Right lobe of liver (tissue), 6 donors: Measurements from ENCODE around the gene CBX1. TPM values are rescaled to one million over a fixed set of nuclear protein-coding genes. Genes with fewer than 3 reads are reported as not detected.

Source experiments
- ATAC-seq, 4 donors: fragments of 200-7000 bp; cut with Tn5 transposase; one replicate each; pipeline ENCODE4 v1.9.1; 2020; ENCODE audit warnings: mild to moderate bottlenecking in 4 of 4, moderate library complexity in 4 of 4
- DNase-seq, 3 donors: peaks; one replicate each; pipeline ENCODE4 v3.0.0-alpha.2; 2020
- H3K27ac ChIP-seq, 3 donors: fragments of 200-600 bp; one replicate each; pipeline ENCODE4 v1.8.0; 2022
- H3K27me3 ChIP-seq, 2 donors: fragments of 200-600 bp; one replicate each; pipeline ENCODE4 v1.8.0; 2022
- H3K36me3 ChIP-seq, 4 donors: fragments of 200-600 bp; sonication (generic) in 1 of 4; one replicate each; pipeline versions ENCODE4 v1.5.1 to v1.8.0; 2017 to 2022; ENCODE audit warnings: control low read depth in 1 of 4
- H3K4me1 ChIP-seq, 4 donors: fragments of 200-600 bp; sonication (generic) in 1 of 4; one replicate each; pipeline versions ENCODE4 v1.5.1 to v1.8.0; 2017 to 2022; ENCODE audit warnings: control low read depth in 1 of 4
- H3K4me3 ChIP-seq, 3 donors: fragments of 200-600 bp; one replicate each; pipeline ENCODE4 v1.8.0; 2022
- H3K9me3 ChIP-seq, 4 donors: fragments of 200-600 bp; sonication (generic) in 1 of 4; one replicate each; pipeline versions ENCODE4 v1.5.1 to v1.8.0; 2017 to 2022; ENCODE audit warnings: control low read depth in 1 of 4
- POLR2A ChIP-seq: fragments of 450-650 bp; IDR thresholded peaks from one replicate; pipeline ENCODE4 v1.6.1; 2017; ENCODE audit warnings: antibody characterized with exemption, mild to moderate bottlenecking
- whole genome bisulfite sequencing: methylation state at CpG from one replicate; pipeline ENCODE4 v1.1.6; 2018; ENCODE audit warnings: low coverage, low lambda C conversion rate; ENCODE audit not compliant: insufficient coverage; ENCODE audit errors: missing lambda C conversion rate; 5-methylcytosine and 5-hydroxymethylcytosine counted together
- intact Hi-C, 2 donors: fragments of 100-400 bp; cut with DNase I; formaldehyde crosslinking; loops; one replicate each; pipeline versions ENCODE4 v1.11.2 to v1.14.1; 2022
- total RNA-seq, 6 experiments: library from RNA; depleted of rRNA in 2 of 6; stranded (reverse); fragments of >200 nt in 2 of 6; fragmentation: NEBNext Ultra II Directional in 3 of 6; extraction: Animal tissue kit (Norgen Biotek cat#: 25700) in 3 of 6; gene quantifications; one replicate each; pipeline versions ENCODE4 v1.1.0 to v1.2.4, GENCODE V29; 2016 to 2023
- TF ChIP-seq, protein P1 (sequence below), 4 donors: fragments of 200-600 bp in 3 of 4; fragments of 450-650 bp in 1 of 4; IDR thresholded peaks; one replicate each; pipeline versions ENCODE4 v1.5.1 to v1.8.0; 2016 to 2022; ENCODE audit warnings: antibody characterized with exemption in 4 of 4, mild to moderate bottlenecking in 2 of 4
- donor health status: DM: no; HTN: yes; CAD: no.
- donor health status: DM: no; HTN: no; CAD: no.
- donor health status: DM: no; HTN: no; CAD: no.
- donor health status: DM: no; HTN: yes; CAD: no.
- donor health status: DM: no; HTN: yes; CAD: no.

Gene CBX1
- total RNA-seq, 6 experiments from 2014 or later, result 7.0 to 10.5 (median 9.9) TPM

DNA sequence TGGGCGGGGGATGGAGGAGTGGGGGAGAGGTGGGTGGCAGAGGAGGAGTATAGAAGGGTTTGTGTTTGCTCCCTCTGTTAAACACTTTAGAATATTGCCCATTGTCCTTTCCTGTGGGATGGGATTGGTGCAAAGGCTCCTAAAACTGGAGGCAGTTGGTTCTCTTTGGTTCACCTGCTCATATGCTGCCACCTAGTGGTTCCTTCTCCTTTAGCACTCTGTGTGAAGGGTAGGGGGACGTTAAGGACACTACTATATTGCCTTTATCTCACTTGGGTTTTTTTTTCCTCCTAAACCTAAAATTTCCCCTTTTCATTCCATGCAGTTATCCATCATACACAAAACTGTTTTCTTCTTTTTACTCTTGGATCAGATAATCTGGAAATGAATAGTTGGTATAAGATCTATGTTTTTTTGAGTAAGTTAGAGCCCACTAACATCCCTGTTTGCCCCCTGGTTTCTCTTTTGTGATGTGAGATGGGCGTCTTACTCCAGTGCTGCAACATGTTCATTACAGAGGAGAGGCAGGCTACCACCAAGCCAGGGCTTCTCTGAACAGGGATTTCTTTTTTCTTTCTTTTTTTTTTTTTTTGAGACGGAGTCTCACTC lies 30.0 kb upstream of the CBX1 start:
- WGBS, result 30% methylated on average over 3 of the region's 4 CpGs
- H3K36me3 ChIP-seq, result peaks cover 0 to under 1% (median 0%) of the 10 kb centered on the region in 4 donors
- intact Hi-C loops, result loop anchor here in 1 of 2 donors (5.0 kb wide), 1 partner anchor 49 kb away; no protein-coding TSS in a partner anchor

DNA sequence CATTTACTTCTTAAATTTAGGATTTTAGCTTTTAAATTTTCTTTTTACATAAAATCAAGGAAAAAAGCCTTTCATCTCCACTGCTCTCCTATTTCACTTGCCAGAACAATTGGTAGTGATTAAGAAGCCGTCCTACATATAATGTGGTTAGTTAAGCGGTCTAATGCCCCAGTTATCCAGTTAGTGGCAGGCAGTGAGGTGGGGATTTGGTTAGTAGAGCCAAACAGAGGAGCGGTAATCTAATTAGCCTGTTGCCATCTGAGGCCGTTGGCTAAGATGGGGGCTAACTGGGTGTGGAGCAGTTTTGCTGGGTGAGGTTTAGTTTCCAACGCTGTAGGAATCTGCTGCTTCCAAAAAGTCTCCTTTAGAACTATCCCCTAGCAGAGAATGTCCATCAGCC lies 28.7 kb upstream of the CBX1 start:
- intact Hi-C loops, result loop anchor here in 1 of 2 donors (5.0 kb wide), 1 partner anchor 48 kb away; no protein-coding TSS in a partner anchor
- DNase-seq (no peak), ATAC-seq (no peak)
- no peak overlapping the region for H3K4me3 ChIP-seq
- no peaks in the 10 kb centered on the region for H3K9me3 ChIP-seq
- no peak overlapping the region for H3K27ac ChIP-seq
- TF ChIP-seq, protein P1, sequence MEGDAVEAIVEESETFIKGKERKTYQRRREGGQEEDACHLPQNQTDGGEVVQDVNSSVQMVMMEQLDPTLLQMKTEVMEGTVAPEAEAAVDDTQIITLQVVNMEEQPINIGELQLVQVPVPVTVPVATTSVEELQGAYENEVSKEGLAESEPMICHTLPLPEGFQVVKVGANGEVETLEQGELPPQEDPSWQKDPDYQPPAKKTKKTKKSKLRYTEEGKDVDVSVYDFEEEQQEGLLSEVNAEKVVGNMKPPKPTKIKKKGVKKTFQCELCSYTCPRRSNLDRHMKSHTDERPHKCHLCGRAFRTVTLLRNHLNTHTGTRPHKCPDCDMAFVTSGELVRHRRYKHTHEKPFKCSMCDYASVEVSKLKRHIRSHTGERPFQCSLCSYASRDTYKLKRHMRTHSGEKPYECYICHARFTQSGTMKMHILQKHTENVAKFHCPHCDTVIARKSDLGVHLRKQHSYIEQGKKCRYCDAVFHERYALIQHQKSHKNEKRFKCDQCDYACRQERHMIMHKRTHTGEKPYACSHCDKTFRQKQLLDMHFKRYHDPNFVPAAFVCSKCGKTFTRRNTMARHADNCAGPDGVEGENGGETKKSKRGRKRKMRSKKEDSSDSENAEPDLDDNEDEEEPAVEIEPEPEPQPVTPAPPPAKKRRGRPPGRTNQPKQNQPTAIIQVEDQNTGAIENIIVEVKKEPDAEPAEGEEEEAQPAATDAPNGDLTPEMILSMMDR (IDR thresholded peaks at IDR 0.05), result no peak
- no peak for TF ChIP-seq POLR2A
- H3K4me1 ChIP-seq, result no peaks in the 10 kb centered on the region
- 63% methylated on average over 5 of the region's 5 CpGs for WGBS
- H3K27me3 ChIP-seq, result no peaks in the 10 kb centered on the region
- peaks cover 0 to 4% (median 0%) of the 10 kb centered on the region in 4 donors for H3K36me3 ChIP-seq

More for the DNA sequence above, 30.0 kb upstream of the CBX1 start:
- TF ChIP-seq, protein P1 (IDR thresholded peaks at IDR 0.05), result peak; percentile 75 to 87 (median 84)
- no peak for TF ChIP-seq POLR2A
- Histone ChIP-seq H3K4me3 (no peak overlapping the region), H3K4me1 (no peaks in the 10 kb centered on the region), H3K9me3 (no peaks in the 10 kb centered on the region), H3K27ac (no peak overlapping the region), H3K27me3 (no peaks in the 10 kb centered on the region)
- peak; percentile 80 to 92 (median 89) for ATAC-seq
- DNase-seq, result no peak

DNA sequence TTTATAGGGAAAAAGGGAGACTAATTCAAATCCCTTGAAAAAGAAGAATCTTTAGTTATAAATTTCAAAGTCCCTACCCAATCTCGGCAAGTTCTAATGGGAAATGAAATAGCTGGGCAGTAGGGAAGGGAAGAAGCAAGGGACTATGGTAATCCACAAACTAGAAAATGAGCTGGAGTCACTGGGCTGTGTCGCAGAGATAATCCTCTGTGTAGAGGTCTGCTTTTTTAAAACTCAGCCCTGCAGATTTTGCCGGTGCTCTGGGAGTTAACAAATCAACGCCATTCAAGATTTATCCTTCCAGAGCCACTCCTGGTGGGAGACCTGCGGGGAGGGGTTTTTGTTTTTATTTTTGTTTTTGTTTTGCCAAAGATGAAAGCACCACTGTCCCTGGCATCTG lies 27.1 kb upstream of the CBX1 start:
- Histone ChIP-seq H3K27me3 (no peaks in the 10 kb centered on the region), H3K4me1 (no peaks in the 10 kb centered on the region), H3K4me3 (no peak overlapping the region), H3K27ac (no peak overlapping the region), H3K36me3 (peaks cover 0 to 4% (median 0%) of the 10 kb centered on the region in 4 donors), H3K9me3 (no peaks in the 10 kb centered on the region)
- DNase-seq, result no peak
- ATAC-seq, result no peak
- intact Hi-C loops, result no loop called here
- 57% methylated on average over 5 of the region's 5 CpGs for WGBS
- TF ChIP-seq, protein P1 (IDR thresholded peaks at IDR 0.05), result no peak
- TF ChIP-seq POLR2A, result no peak

DNA sequence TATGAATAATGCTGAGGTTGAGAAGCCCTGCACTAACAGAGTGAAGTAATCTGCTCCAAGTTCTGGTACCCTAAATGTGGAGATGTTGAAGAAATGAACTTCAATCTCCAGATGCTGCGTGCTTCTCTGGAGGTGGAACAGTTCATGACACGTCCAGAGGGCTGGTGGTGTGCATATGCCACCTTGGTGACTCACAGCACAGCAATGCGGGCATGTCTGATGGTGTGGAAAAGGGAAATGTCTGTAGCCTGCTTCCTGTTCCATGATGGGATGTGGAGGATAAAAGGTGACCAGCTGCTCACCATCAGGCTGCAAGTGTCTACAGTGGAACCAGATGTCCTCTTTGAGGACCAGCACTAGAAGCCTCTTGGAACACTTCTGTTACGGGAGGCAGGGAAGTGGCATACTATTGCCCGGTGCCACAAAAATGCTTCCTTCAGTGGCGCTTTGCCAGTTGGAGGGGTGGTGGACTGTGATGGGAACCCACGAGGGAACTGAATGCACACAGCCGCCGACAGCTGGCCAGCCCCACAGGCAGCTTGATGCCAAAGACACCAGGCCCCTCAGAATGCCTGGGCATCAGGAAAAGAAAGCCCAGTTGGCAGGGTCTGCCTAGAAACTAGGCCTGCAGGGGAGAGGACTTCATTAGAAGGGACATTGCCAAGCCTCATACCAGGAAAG lies 26.2 kb upstream of the CBX1 start:
- 48% methylated on average over 5 of the region's 9 CpGs for WGBS
- DNase-seq, result no peak
- intact Hi-C loops, result no loop called here

More for the DNA sequence above, 26.2 kb upstream of the CBX1 start:
- TF ChIP-seq, protein P1 (IDR thresholded peaks at IDR 0.05), result no peak
- no peak for TF ChIP-seq POLR2A
- Histone ChIP-seq H3K27ac (no peak overlapping the region), H3K9me3 (no peaks in the 10 kb centered on the region), H3K36me3 (peaks cover 0 to 9% (median 3%) of the 10 kb centered on the region in 4 donors), H3K4me1 (no peaks in the 10 kb centered on the region), H3K4me3 (no peak overlapping the region), H3K27me3 (no peaks in the 10 kb centered on the region)
- peak in 1 of 4 donors; percentile 48 for ATAC-seq
